ENCODE data around the gene GNG7. TPM values are rescaled to one million over a fixed set of nuclear protein-coding genes. Genes with fewer than 3 reads are reported as not detected.
A peak's percentile ranks its signal among the peaks of the same experiment; 100 is the strongest.

GNG7 gene
- polyA plus RNA-seq, 1 of the 3 experiments (the other 2 are of a cell fraction): 2.2 TPM

- no peaks in the 10 kb centered on the region for H3K36me3 ChIP-seq (replicated peaks in 1 of 2; ENCODE audit: control insufficient read depth in 1 of 2, insufficient read depth in 2 of 2, low read length in 1 of 2)
- ChIA-PET POLR2A (interaction anchor here (1.1 kb wide), 1 partner anchor 18 kb away, joined by 3 read pairs; no protein-coding TSS in a partner anchor), CTCF (interaction anchor here (0.7 to 3.5 kb wide), 4 partner anchors 16 to 64 kb away, joined by 3 to 14 read pairs (median 3); no protein-coding TSS in a partner anchor)
- H3K9ac ChIP-seq: no peak overlapping the region
- H3K4me3 ChIP-seq (ENCODE audit: low read depth in 2 of 2, low read length in 1 of 2): peak overlapping the region; percentile 59 to 65
- no peaks in the 10 kb centered on the region; the same call in 1 of the 2 replicates for H3K27me3 ChIP-seq (ENCODE audit: insufficient read depth)
- H4K20me1 ChIP-seq (ENCODE audit: insufficient read depth): no peaks in the 10 kb centered on the region
- no peak overlapping the region for H2AFZ ChIP-seq (ENCODE audit: low read depth)
- no peaks in the 10 kb centered on the region for H3K9me3 ChIP-seq
- peak overlapping the region; percentile 71 for H3K4me2 ChIP-seq
- H3K27ac ChIP-seq (ENCODE audit: low read depth in 2 of 2, low read length in 1 of 2): no peak overlapping the region
- H3K79me2 ChIP-seq (ENCODE audit: insufficient read depth): no peaks in the 10 kb centered on the region
- H3K4me1 ChIP-seq (ENCODE audit: control insufficient read depth in 1 of 2, insufficient read depth in 2 of 2, low read depth in 1 of 2, low read length in 1 of 2): peaks cover 0 to 5% of the 10 kb centered on the region in 2 experiments; a peak in 1 of 4 replicates
- TF ChIP-seq FOXJ3 (CRISPR knock-in tag; IDR thresholded peaks at IDR 0.05): no peak
- no peak for TF ChIP-seq USF2 (IDR thresholded peaks at IDR 0.05; ENCODE audit: borderline replicate concordance, low read depth, low read length)
- TF ChIP-seq, protein P1, sequence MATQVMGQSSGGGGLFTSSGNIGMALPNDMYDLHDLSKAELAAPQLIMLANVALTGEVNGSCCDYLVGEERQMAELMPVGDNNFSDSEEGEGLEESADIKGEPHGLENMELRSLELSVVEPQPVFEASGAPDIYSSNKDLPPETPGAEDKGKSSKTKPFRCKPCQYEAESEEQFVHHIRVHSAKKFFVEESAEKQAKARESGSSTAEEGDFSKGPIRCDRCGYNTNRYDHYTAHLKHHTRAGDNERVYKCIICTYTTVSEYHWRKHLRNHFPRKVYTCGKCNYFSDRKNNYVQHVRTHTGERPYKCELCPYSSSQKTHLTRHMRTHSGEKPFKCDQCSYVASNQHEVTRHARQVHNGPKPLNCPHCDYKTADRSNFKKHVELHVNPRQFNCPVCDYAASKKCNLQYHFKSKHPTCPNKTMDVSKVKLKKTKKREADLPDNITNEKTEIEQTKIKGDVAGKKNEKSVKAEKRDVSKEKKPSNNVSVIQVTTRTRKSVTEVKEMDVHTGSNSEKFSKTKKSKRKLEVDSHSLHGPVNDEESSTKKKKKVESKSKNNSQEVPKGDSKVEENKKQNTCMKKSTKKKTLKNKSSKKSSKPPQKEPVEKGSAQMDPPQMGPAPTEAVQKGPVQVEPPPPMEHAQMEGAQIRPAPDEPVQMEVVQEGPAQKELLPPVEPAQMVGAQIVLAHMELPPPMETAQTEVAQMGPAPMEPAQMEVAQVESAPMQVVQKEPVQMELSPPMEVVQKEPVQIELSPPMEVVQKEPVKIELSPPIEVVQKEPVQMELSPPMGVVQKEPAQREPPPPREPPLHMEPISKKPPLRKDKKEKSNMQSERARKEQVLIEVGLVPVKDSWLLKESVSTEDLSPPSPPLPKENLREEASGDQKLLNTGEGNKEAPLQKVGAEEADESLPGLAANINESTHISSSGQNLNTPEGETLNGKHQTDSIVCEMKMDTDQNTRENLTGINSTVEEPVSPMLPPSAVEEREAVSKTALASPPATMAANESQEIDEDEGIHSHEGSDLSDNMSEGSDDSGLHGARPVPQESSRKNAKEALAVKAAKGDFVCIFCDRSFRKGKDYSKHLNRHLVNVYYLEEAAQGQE (IDR thresholded peaks at IDR 0.05; ENCODE audit: low read depth, low read length): no peak
- TF ChIP-seq RFX5 (IDR thresholded peaks at IDR 0.05; ENCODE audit: low read length): no peak
- TF ChIP-seq NFIC (IDR thresholded peaks at IDR 0.05; ENCODE audit: borderline replicate concordance): no peak
- no peak for TF ChIP-seq NRF1 (IDR thresholded peaks at IDR 0.05; ENCODE audit: low read depth, low read length)
- no peak for TF ChIP-seq SIN3A (IDR thresholded peaks at IDR 0.05; ENCODE audit: borderline replicate concordance, low read depth, low read length)
- no peak for TF ChIP-seq RAD21 (IDR thresholded peaks at IDR 0.05; ENCODE audit: low read length)
- no peak for TF ChIP-seq GATA2 (CRISPR knock-in tag; IDR thresholded peaks at IDR 0.05)
- TF ChIP-seq USF1 (IDR thresholded peaks at IDR 0.05; ENCODE audit: borderline replicate concordance, low read depth): no peak
- TF ChIP-seq TEAD4 (IDR thresholded peaks at IDR 0.05; ENCODE audit: borderline replicate concordance, insufficient read depth): no peak
- no peak for TF ChIP-seq CTCF (IDR thresholded peaks at IDR 0.05)
- no peak for TF ChIP-seq GABPA (IDR thresholded peaks at IDR 0.05; ENCODE audit: low read depth)
- TF ChIP-seq, protein P2, sequence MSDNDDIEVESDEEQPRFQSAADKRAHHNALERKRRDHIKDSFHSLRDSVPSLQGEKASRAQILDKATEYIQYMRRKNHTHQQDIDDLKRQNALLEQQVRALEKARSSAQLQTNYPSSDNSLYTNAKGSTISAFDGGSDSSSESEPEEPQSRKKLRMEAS (IDR thresholded peaks at IDR 0.05; ENCODE audit: low read depth): no peak
- no peak for TF ChIP-seq RXRA (IDR thresholded peaks at IDR 0.05; ENCODE audit: borderline replicate concordance, low read depth)
- no peak for TF ChIP-seq EZH2phosphoT487 (IDR thresholded peaks at IDR 0.05; ENCODE audit: borderline replicate concordance, low read depth)
- no peak for DNase-seq
- H3K9me2 ChIP-seq: no peaks in the 10 kb centered on the region
- H3F3A ChIP-seq (replicated peaks; ENCODE audit: insufficient read depth): no peaks in the 10 kb centered on the region
- 12% methylated on average over 9 of the region's 9 CpGs for WGBS (ENCODE audit: low lambda C conversion rate)
These were observed 929 bp downstream of the GNG7 start for GRCh38 chr19:2701361-2702169.
